ENCODE results near the gene RAB37.

The RAB37 gene

GRCh38 chr17:74761931-74762330, 24.9 kb downstream of the RAB37 start:
- DNase-seq (ENCODE audit: low read depth), result no peak

GRCh38 chr17:74763565-74764387, 26.7 kb downstream of the RAB37 start:
- DNase-seq (ENCODE audit: low read depth), result no peak

- DNase-seq (ENCODE audit: low read depth), result no peak
These were observed 27.8 kb downstream of the RAB37 start for GRCh38 chr17:74764751-74765286.

GRCh38 chr17:74766413-74766812, 29.4 kb downstream of the RAB37 start:
- no peak for DNase-seq (ENCODE audit: low read depth)

- no peak for DNase-seq (ENCODE audit: low read depth)
These were observed 30.1 kb downstream of the RAB37 start for GRCh38 chr17:74767111-74767516.

GRCh38 chr17:74768069-74768762, 31.2 kb downstream of the RAB37 start:
- DNase-seq (ENCODE audit: low read depth), result no peak

GRCh38 chr17:74768763-74769114, 31.7 kb downstream of the RAB37 start:
- no peak for DNase-seq (ENCODE audit: low read depth)

GRCh38 chr17:74769266-74769855, 32.3 kb downstream of the RAB37 start:
- no peak for DNase-seq (ENCODE audit: low read depth)

GRCh38 chr17:74769856-74770497, 32.9 kb downstream of the RAB37 start:
- DNase-seq (ENCODE audit: low read depth), result no peak

- peak; percentile 65 for DNase-seq (ENCODE audit: low read depth)
These were observed 33.7 kb downstream of the RAB37 start for GRCh38 chr17:74770498-74771318.

- no peak for DNase-seq (ENCODE audit: low read depth)
These were observed 34.4 kb downstream of the RAB37 start for GRCh38 chr17:74771319-74771914.

GRCh38 chr17:74772053-74772452, 35.0 kb downstream of the RAB37 start:
- no peak for DNase-seq (ENCODE audit: low read depth)

- no peak for DNase-seq (ENCODE audit: low read depth)
These were observed 36.4 kb downstream of the RAB37 start for GRCh38 chr17:74773414-74773813.

GRCh38 chr17:74773871-74774286, 36.8 kb downstream of the RAB37 start:
- no peak for DNase-seq (ENCODE audit: low read depth)

GRCh38 chr17:74775409-74776043, 38.5 kb downstream of the RAB37 start:
- no peak for DNase-seq (ENCODE audit: low read depth)

- peak; percentile 99 for DNase-seq (ENCODE audit: low read depth)
These were observed 39.2 kb downstream of the RAB37 start, which contains the start of gene NAT9 for GRCh38 chr17:74776044-74776962. Gene NAT9, minus strand, starts transcription at chr17:74776345. Its CDS starts 647 bp downstream, at chr17:74775698.

- no peak for DNase-seq (ENCODE audit: low read depth)
These were observed 39.9 kb downstream of the RAB37 start for GRCh38 chr17:74776990-74777389.

- no peak for DNase-seq (ENCODE audit: low read depth)
These were observed 41.0 kb downstream of the RAB37 start for GRCh38 chr17:74777901-74778515.

GRCh38 chr17:74778960-74779359, 41.9 kb downstream of the RAB37 start:
- DNase-seq (ENCODE audit: low read depth), result no peak

Measured in activated T-cell treated with anti-CD3 and anti-CD28 coated beads for 24 hours (primary cell).